NOMO-1 treated with DMSO at 0.1 percent for 48 hours (cell line): ENCODE measurements around the gene FOXP4.

Experiments
- DNase-seq: peaks from one replicate; lab custom pipeline; 2025; ENCODE audit not compliant: unreplicated experiment; lab: John Stamatoyannopoulos, UW

FOXP4 gene

GRCh38 chr6:41582540-41582939 lies 36.4 kb downstream of the FOXP4 start:
- DNase-seq: no peak

- no peak for DNase-seq
Measured at GRCh38 chr6:41583565-41583964, 37.4 kb downstream of the FOXP4 start.

- no peak for DNase-seq
Measured at GRCh38 chr6:41584205-41584604, 38.0 kb downstream of the FOXP4 start.

GRCh38 chr6:41584668-41585205 lies 38.6 kb downstream of the FOXP4 start:
- DNase-seq: no peak

- DNase-seq: no peak
Measured at GRCh38 chr6:41585605-41586004, 39.4 kb downstream of the FOXP4 start.

GRCh38 chr6:41586252-41587007 lies 40.2 kb downstream of the FOXP4 start:
- no peak for DNase-seq

- DNase-seq: no peak
Measured at GRCh38 chr6:41587131-41587879, 41.1 kb downstream of the FOXP4 start.

GRCh38 chr6:41588111-41588510 lies 41.9 kb downstream of the FOXP4 start:
- DNase-seq: no peak

GRCh38 chr6:41589223-41589622 lies 43.0 kb downstream of the FOXP4 start:
- no peak for DNase-seq

GRCh38 chr6:41589636-41590622 lies 43.7 kb downstream of the FOXP4 start:
- no peak for DNase-seq

GRCh38 chr6:41591122-41591521 lies 44.9 kb downstream of the FOXP4 start:
- DNase-seq: no peak

GRCh38 chr6:41591859-41592502 lies 45.8 kb downstream of the FOXP4 start:
- DNase-seq: peak; percentile 44

- DNase-seq: no peak
Measured at GRCh38 chr6:41593406-41593805, 47.2 kb downstream of the FOXP4 start.

- DNase-seq: no peak
Measured at GRCh38 chr6:41593839-41594238, 47.7 kb downstream of the FOXP4 start.

GRCh38 chr6:41594326-41594725 lies 48.1 kb downstream of the FOXP4 start:
- no peak for DNase-seq

GRCh38 chr6:41594766-41595165 lies 48.6 kb downstream of the FOXP4 start:
- DNase-seq: no peak

- DNase-seq: no peak
Measured at GRCh38 chr6:41595166-41595565, 49.0 kb downstream of the FOXP4 start.

- DNase-seq: no peak
Measured at GRCh38 chr6:41596096-41596685, 50.0 kb downstream of the FOXP4 start.

- DNase-seq: no peak
Measured at GRCh38 chr6:41596807-41597206, 50.6 kb downstream of the FOXP4 start.
